HEK293T (cell line): ENCODE results near the gene PPARGC1A.

ENCODE experiments used
- CTCF ChIA-PET: fragments of 350-600 bp; formaldehyde crosslinking; extraction: SDS; loops from one replicate; lab custom pipeline; 2021; ENCODE audit warnings: antibody characterized with exemption, inconsistent platforms; lab: Yijun Ruan, JAX
- POLR2A ChIA-PET: fragments of 350-600 bp; formaldehyde crosslinking; extraction: SDS; loops from one replicate; lab custom pipeline; 2020; ENCODE audit warnings: antibody characterized with exemption, inconsistent platforms; lab: Yijun Ruan, JAX
- DNase-seq: peaks from one replicate; pipeline ENCODE4 v3.0.0; 2012; ENCODE audit warnings: mixed read lengths; ENCODE audit errors: extremely low spot score
- ARNT ChIP-seq: fragments of 450-650 bp; IDR thresholded peaks from 2 replicates; pipeline ENCODE4 v1.6.1; 2017; ENCODE audit warnings: mild to moderate bottlenecking
- BHLHE40 ChIP-seq: fragments of 450-650 bp; IDR thresholded peaks from 2 replicates; pipeline ENCODE4 v1.6.1; 2016; ENCODE audit warnings: mild to moderate bottlenecking, moderate library complexity, borderline replicate concordance
- CTBP1 ChIP-seq: fragments of 450-650 bp; IDR thresholded peaks from 2 replicates; pipeline ENCODE4 v1.6.1; 2016; ENCODE audit warnings: borderline replicate concordance
- ELF4 ChIP-seq: fragments of 450-650 bp; IDR thresholded peaks from 2 replicates; pipeline ENCODE4 v1.6.1; 2017; ENCODE audit warnings: antibody characterized with exemption
- FOXA1 ChIP-seq: fragments of 450-650 bp; IDR thresholded peaks from 2 replicates; pipeline ENCODE4 v1.6.1; 2016; ENCODE audit warnings: mild to moderate bottlenecking
- FOXK2 ChIP-seq: fragments of 450-650 bp; IDR thresholded peaks from 2 replicates; pipeline ENCODE4 v1.6.1; 2016; ENCODE audit warnings: mild to moderate bottlenecking
- FOXM1 ChIP-seq: fragments of 450-650 bp; IDR thresholded peaks from 2 replicates; pipeline ENCODE4 v1.6.1; 2017; ENCODE audit warnings: mild to moderate bottlenecking, borderline replicate concordance
- HDGF ChIP-seq: fragments of 450-650 bp; IDR thresholded peaks from 2 replicates; pipeline ENCODE4 v1.6.1; 2017; ENCODE audit warnings: antibody characterized with exemption, borderline replicate concordance
- L3MBTL2 ChIP-seq: fragments of 450-650 bp; conservative IDR thresholded peaks from 2 replicates; pipeline ENCODE4 v1.6.1; 2016; ENCODE audit warnings: mild to moderate bottlenecking
- LEF1 ChIP-seq: fragments of 450-650 bp; IDR thresholded peaks from 2 replicates; pipeline ENCODE4 v1.6.1; 2017; ENCODE audit warnings: mild to moderate bottlenecking, borderline replicate concordance
- NFRKB ChIP-seq: fragments of 450-650 bp; IDR thresholded peaks from 2 replicates; pipeline ENCODE4 v1.6.1; 2016; ENCODE audit warnings: mild to moderate bottlenecking, moderate library complexity
- PKNOX1 ChIP-seq: fragments of 450-650 bp; IDR thresholded peaks from 2 replicates; pipeline ENCODE4 v1.6.1; 2016
- SP1 ChIP-seq: fragments of 450-650 bp; IDR thresholded peaks from 2 replicates; pipeline ENCODE4 v1.6.1; 2017
- SUZ12 ChIP-seq: fragments of 450-650 bp; IDR thresholded peaks from 2 replicates; pipeline ENCODE4 v1.6.1; 2016; ENCODE audit warnings: mild to moderate bottlenecking
- TARDBP ChIP-seq: fragments of 450-650 bp; IDR thresholded peaks from 2 replicates; pipeline ENCODE4 v1.6.1; 2016
- ZNF384 ChIP-seq: fragments of 450-650 bp; IDR thresholded peaks from 2 replicates; pipeline ENCODE4 v1.6.1; 2016

The PPARGC1A gene

GRCh38 chr4:23889814-23890341, at the start of gene PPARGC1A:
TSS of gene PPARGC1A (minus strand) at chr4:23890047. CDS start at chr4:23889957, 90 bp downstream.
- CTCF ChIA-PET, result interaction anchor here (0.6 to 1.7 kb wide), 6 partner anchors 8 to 269 kb away, joined by 3 to 9 read pairs (median 7); no protein-coding TSS in a partner anchor
- TF ChIP-seq L3MBTL2, result peak; percentile 28; the same call in 1 of the 2 replicates
- no peak for TF ChIP-seq FOXA1
- no peak for TF ChIP-seq LEF1
- TF ChIP-seq ELF4, result no peak
- TF ChIP-seq HDGF, result no peak
- no peak for TF ChIP-seq FOXK2
- no peak for TF ChIP-seq NFRKB
- no peak for TF ChIP-seq FOXM1
- no peak for TF ChIP-seq ARNT
- TF ChIP-seq SP1, result no peak
- TF ChIP-seq PKNOX1, result peak; percentile 97
- TF ChIP-seq BHLHE40, result no peak
- no peak for TF ChIP-seq TARDBP
- no peak for TF ChIP-seq SUZ12
- TF ChIP-seq CTBP1, result no peak
- peak; percentile 58; the same call in 1 of the 2 replicates for TF ChIP-seq ZNF384
- POLR2A ChIA-PET, result interaction anchor here (0.6 to 2.7 kb wide), 9 partner anchors 12 to 88 kb away, joined by 3 to 18 read pairs (median 4); no protein-coding TSS in a partner anchor
- DNase-seq, result peak; percentile 50

GRCh38 chr4:23938796-23939195, 48.9 kb upstream of the PPARGC1A start:
- CTCF ChIA-PET, result no interaction called here
- no peak for DNase-seq
- TF ChIP-seq FOXK2 (no peak), FOXA1 (no peak), HDGF (no peak), TARDBP (no peak), SUZ12 (no peak), ARNT (no peak)
- POLR2A ChIA-PET, result no interaction called here

- POLR2A ChIA-PET, result no interaction called here
- no peak for DNase-seq
- CTCF ChIA-PET, result no interaction called here
- TF ChIP-seq NFRKB, result no peak
- no peak for TF ChIP-seq LEF1
- no peak for TF ChIP-seq TARDBP
- no peak for TF ChIP-seq HDGF
- no peak for TF ChIP-seq PKNOX1
- no peak for TF ChIP-seq FOXM1
- no peak for TF ChIP-seq ZNF384
- TF ChIP-seq FOXK2, result no peak
- no peak for TF ChIP-seq L3MBTL2
- TF ChIP-seq ELF4, result no peak
- TF ChIP-seq CTBP1, result no peak
- TF ChIP-seq SUZ12, result no peak
- no peak for TF ChIP-seq SP1
- no peak for TF ChIP-seq BHLHE40
- no peak for TF ChIP-seq ARNT
- TF ChIP-seq FOXA1, result no peak
Observed at GRCh38 chr4:23937173-23937572, 47.3 kb upstream of the PPARGC1A start.

- DNase-seq, result no peak
- ChIA-PET CTCF (no interaction called here), POLR2A (no interaction called here)
- TF ChIP-seq ZNF384, result no peak
Observed at GRCh38 chr4:23934915-23935314, 45.1 kb upstream of the PPARGC1A start.

GRCh38 chr4:23934223-23934622, 44.4 kb upstream of the PPARGC1A start:
- ChIA-PET CTCF (no interaction called here), POLR2A (no interaction called here)
- no peak for TF ChIP-seq FOXA1
- TF ChIP-seq SP1, result no peak
- TF ChIP-seq ZNF384, result no peak
- TF ChIP-seq LEF1, result no peak
- TF ChIP-seq SUZ12, result no peak
- TF ChIP-seq HDGF, result no peak
- no peak for TF ChIP-seq FOXK2
- no peak for TF ChIP-seq L3MBTL2
- TF ChIP-seq ELF4, result no peak
- no peak for TF ChIP-seq TARDBP
- TF ChIP-seq CTBP1, result no peak
- no peak for TF ChIP-seq BHLHE40
- no peak for TF ChIP-seq FOXM1
- no peak for DNase-seq

- CTCF ChIA-PET, result interaction anchor here (1.0 kb wide), 2 partner anchors 15 to 117 kb away, joined by 3 to 6 read pairs; no protein-coding TSS in a partner anchor
- TF ChIP-seq L3MBTL2, result no peak
- TF ChIP-seq NFRKB, result no peak
- no peak for TF ChIP-seq SP1
- DNase-seq, result no peak
- POLR2A ChIA-PET, result no interaction called here
Observed at GRCh38 chr4:23932901-23933308, 43.1 kb upstream of the PPARGC1A start.

- TF ChIP-seq FOXK2 (no peak), ELF4 (no peak), CTBP1 (no peak), ARNT (no peak), SUZ12 (no peak), L3MBTL2 (no peak), HDGF (no peak), FOXM1 (no peak), BHLHE40 (no peak)
- ChIA-PET CTCF (interaction anchor here (0.6 to 1.0 kb wide), 3 partner anchors 15 to 117 kb away, joined by 3 to 9 read pairs (median 6); no protein-coding TSS in a partner anchor), POLR2A (no interaction called here)
- DNase-seq, result no peak
Observed at GRCh38 chr4:23932186-23932585, 42.3 kb upstream of the PPARGC1A start.
